Glomerular visceral epithelial cell (primary cell): ENCODE results near the gene CENPB.

Source experiments
- DNase-seq: peaks from one replicate; pipeline ENCODE4 v3.0.0-alpha.2; 2016; ENCODE audit errors: extremely low spot score

Gene CENPB

GRCh38 chr20:3788685-3789155 lies 2.2 kb upstream of the CENPB start:
- DNase-seq: no peak

- DNase-seq: no peak
Measured at GRCh38 chr20:3787324-3788014, 929 bp upstream of the CENPB start.

- DNase-seq: peak; percentile 64
Measured at GRCh38 chr20:3786126-3786484, 435 bp downstream of the CENPB start.

GRCh38 chr20:3785240-3786125 lies 1.1 kb downstream of the CENPB start:
- DNase-seq: no peak

GRCh38 chr20:3784863-3785239 lies 1.7 kb downstream of the CENPB start:
- DNase-seq: no peak

GRCh38 chr20:3784216-3784853 lies 2.2 kb downstream of the CENPB start:
- DNase-seq: no peak

- DNase-seq: no peak
Measured at GRCh38 chr20:3783511-3784195, 2.9 kb downstream of the CENPB start.

- DNase-seq: no peak
Measured at GRCh38 chr20:3783068-3783489, 3.5 kb downstream of the CENPB start.

- DNase-seq: no peak
Measured at GRCh38 chr20:3782597-3782996, 3.9 kb downstream of the CENPB start.

- peak; percentile 94 for DNase-seq
Measured at GRCh38 chr20:3781153-3781910, 5.2 kb downstream of the CENPB start, which contains the start of gene SPEF1. Gene SPEF1 (minus strand): TSS chr20:3781448. CDS start chr20:3781287, 161 bp downstream.

- DNase-seq: no peak
Measured at GRCh38 chr20:3778976-3779375, 7.6 kb downstream of the CENPB start.

- DNase-seq: no peak
Measured at GRCh38 chr20:3777716-3778629, 8.6 kb downstream of the CENPB start.

GRCh38 chr20:3777381-3777715 lies 9.2 kb downstream of the CENPB start:
- DNase-seq: no peak

GRCh38 chr20:3775457-3776108 lies 11.0 kb downstream of the CENPB start:
- DNase-seq: no peak

- no peak for DNase-seq
Measured at GRCh38 chr20:3771552-3772058, 14.9 kb downstream of the CENPB start.

- peak; percentile 87 for DNase-seq
Measured at GRCh38 chr20:3768342-3769130, 18.0 kb downstream of the CENPB start.

GRCh38 chr20:3767427-3768341 lies 18.9 kb downstream of the CENPB start, which contains the start of gene ADISSP:
Gene ADISSP (minus strand): TSS chr20:3767753. CDS start chr20:3760100, 7,653 bp downstream.
- DNase-seq: peak; percentile 99

- DNase-seq: no peak
Measured at GRCh38 chr20:3767110-3767426, 19.5 kb downstream of the CENPB start.
